Pancreas (tissue), 10 donors: ENCODE data around the gene ANO10. TPM values are rescaled to one million over a fixed set of nuclear protein-coding genes. Genes with fewer than 3 reads are reported as not detected.
"Not testable (repeated sequence)": the region's sequence is repeated elsewhere in the genome, so short reads cannot be mapped to it uniquely, and the experiment has no call there.

Source experiments
- ATAC-seq, 4 donors: fragments of 200-7000 bp; cut with Tn5 transposase; one replicate each; pipeline versions ENCODE4 v1.8.0 to v1.9.1; 2020; ENCODE audit warnings: mild to moderate bottlenecking in 4 of 4, moderate library complexity in 4 of 4
- DNase-seq, 6 donors: peaks; one replicate each; pipeline ENCODE4 v3.0.0-alpha.2; 2020
- FAIRE-seq: peaks from 2 replicates; lab custom pipeline; 2012; peaks lifted over from hg19 to GRCh38; lab: Jason Lieb, UNC
- H3K27ac ChIP-seq, 4 donors: fragments of 200-600 bp; sonication (generic); 1 replicate in 3 of 4; 2 replicates in 1 of 4; pipeline versions ENCODE4 v1.5.0 to v1.8.0; 2020
- H3K27me3 ChIP-seq, 4 donors: fragments of 200-600 bp; one replicate each; pipeline ENCODE4 v1.8.0; 2021
- H3K36me3 ChIP-seq, 3 donors: fragments of 200-600 bp; sonication (generic) in 1 of 3; one replicate each; pipeline versions ENCODE4 v1.5.0 to v1.8.0; 2020 to 2021
- H3K4me1 ChIP-seq, 3 donors: fragments of 200-600 bp; one replicate each; pipeline ENCODE4 v1.8.0; 2021
- H3K4me3 ChIP-seq, 4 donors: fragments of 200-600 bp; sonication (generic) in 2 of 4; one replicate each; pipeline versions ENCODE4 v1.5.0 to v1.8.0; 2020 to 2021
- H3K9me3 ChIP-seq, 4 donors: fragments of 200-600 bp; one replicate each; pipeline ENCODE4 v1.8.0; 2021
- CTCF ChIP-seq, 4 donors: fragments of 200-600 bp; sonication (generic) in 3 of 4; IDR thresholded peaks; one replicate each; pipeline versions ENCODE4 v1.5.0 to v1.8.0; 2021; ENCODE audit warnings: antibody characterized with exemption in 4 of 4
- WGBS, 2 donors: extraction: QIAGEN DNeasy Blood & Tissue Kit; methylation state at CpG; one replicate each; pipeline ENCODE4 v1.1.7; 2013; 5-methylcytosine and 5-hydroxymethylcytosine counted together
- intact Hi-C, 3 donors: fragments of 100-400 bp; cut with DNase I; formaldehyde crosslinking; loops; one replicate each; pipeline versions ENCODE4 v1.11.1 to v1.14.2; 2022
- polyA plus RNA-seq, 2 donors: library from polyadenylated mRNA; stranded (reverse); fragments of 200-250 nt; gene quantifications; one replicate each; pipeline ENCODE4 v1.2.3, GENCODE V29; 2013
- total RNA-seq, 6 donors: library from RNA; stranded (reverse); fragmentation: NEBNext Ultra II Directional in 4 of 6; extraction: Animal tissue kit (Norgen Biotek cat#: 25700) in 4 of 6; gene quantifications; one replicate each; pipeline versions ENCODE4 v1.2.1 to v1.2.4, GENCODE V29; 2021 to 2023
- donor health status: healthy with polysubstance abuse.
- donor health status: DM: no; HTN: no; CAD: no; lungs with moderate emphysema.
- donor health status: DM: no; HTN: no; CAD: no.
- donor health status: control.
- donor health status: control.
- donor health status: Bipolar disorder and iron deficiency.
- donor health status: DM: yes; HTN: yes; CAD: no.
- donor health status: DM: no; HTN: no; CAD: no.
- donor health status: DM: no; HTN: no; CAD: no.
- donor health status: DM: yes; HTN: yes; CAD: no.

ANO10 gene
- total and polyA plus RNA-seq, 8 donors = 7.2 to 17.6 (median 10.1) TPM

GRCh38 chr3:43581343-43581742 is 40.5 kb downstream of the ANO10 start:
- Histone ChIP-seq H3K27ac (no peak overlapping the region), H3K4me1 (no peaks in the 10 kb centered on the region), H3K27me3 (no peaks in the 10 kb centered on the region), H3K36me3 (no peaks in the 10 kb centered on the region), H3K4me3 (no peak overlapping the region), H3K9me3 (no peaks in the 10 kb centered on the region)
- WGBS, 2 donors = 45 to 85% methylated on average over 2 of the region's 2 CpGs
- intact Hi-C loops = no loop called here
- no peak for TF ChIP-seq CTCF (IDR thresholded peaks at IDR 0.05)
- ATAC-seq (no peak), DNase-seq (no peak), FAIRE-seq (no peak)

GRCh38 chr3:43580181-43580580 is 41.6 kb downstream of the ANO10 start:
- FAIRE-seq (no peak), ATAC-seq (no peak), DNase-seq (no peak)
- Histone ChIP-seq H3K27me3 (no peaks in the 10 kb centered on the region), H3K36me3 (no peaks in the 10 kb centered on the region), H3K4me1 (no peaks in the 10 kb centered on the region), H3K9me3 (no peaks in the 10 kb centered on the region), H3K4me3 (no peak overlapping the region), H3K27ac (no peak overlapping the region)
- 88 to 89% methylated on average over 6 of the region's 6 CpGs for WGBS, 2 donors
- intact Hi-C loops = no loop called here
- TF ChIP-seq CTCF (IDR thresholded peaks at IDR 0.05) = no peak

- no peaks in the 10 kb centered on the region for H3K9me3 ChIP-seq
- no peak overlapping the region for H3K4me3 ChIP-seq
- H3K4me1 ChIP-seq = no peaks in the 10 kb centered on the region
- no peak for TF ChIP-seq CTCF (IDR thresholded peaks at IDR 0.05)
- intact Hi-C loops = no loop called here
- ATAC-seq = no peak
- no peak overlapping the region for H3K27ac ChIP-seq
- no peaks in the 10 kb centered on the region for H3K36me3 ChIP-seq
- no peak for DNase-seq
- no peaks in the 10 kb centered on the region for H3K27me3 ChIP-seq
- FAIRE-seq = no peak
- WGBS, 2 donors = 81 to 94% methylated on average over 2 of the region's 2 CpGs
Observed at GRCh38 chr3:43573576-43573975, 48.2 kb downstream of the ANO10 start.

GRCh38 chr3:43565661-43566341 is 56.0 kb downstream of the ANO10 start:
- H3K36me3 ChIP-seq, H3K4me3 ChIP-seq, FAIRE-seq, DNase-seq, intact Hi-C loops, H3K9me3 ChIP-seq, H3K4me1 ChIP-seq, H3K27ac ChIP-seq, H3K27me3 ChIP-seq, ATAC-seq: not testable (repeated sequence)
- 90 to 98% methylated on average over 18 to 22 of the region's 30 CpGs for WGBS, 2 donors

- DNase-seq (no peak), ATAC-seq (no peak), FAIRE-seq (no peak)
- intact Hi-C loops = no loop called here
- H3K4me3 ChIP-seq = no peak overlapping the region
- no peaks in the 10 kb centered on the region for H3K9me3 ChIP-seq
- H3K4me1 ChIP-seq = no peaks in the 10 kb centered on the region
- no peaks in the 10 kb centered on the region for H3K36me3 ChIP-seq
- no peak overlapping the region for H3K27ac ChIP-seq
- H3K27me3 ChIP-seq = no peaks in the 10 kb centered on the region
- no peak for TF ChIP-seq CTCF (IDR thresholded peaks at IDR 0.05)
Observed at GRCh38 chr3:43559961-43560360, 61.9 kb downstream of the ANO10 start.
